Fibroblast of skin of abdomen (primary cell): ENCODE data around the gene AGPAT4.

Experiments used
- DNase-seq: peaks from one replicate; pipeline ENCODE4 v3.0.0-alpha.2; 2013

AGPAT4 gene

DNA sequence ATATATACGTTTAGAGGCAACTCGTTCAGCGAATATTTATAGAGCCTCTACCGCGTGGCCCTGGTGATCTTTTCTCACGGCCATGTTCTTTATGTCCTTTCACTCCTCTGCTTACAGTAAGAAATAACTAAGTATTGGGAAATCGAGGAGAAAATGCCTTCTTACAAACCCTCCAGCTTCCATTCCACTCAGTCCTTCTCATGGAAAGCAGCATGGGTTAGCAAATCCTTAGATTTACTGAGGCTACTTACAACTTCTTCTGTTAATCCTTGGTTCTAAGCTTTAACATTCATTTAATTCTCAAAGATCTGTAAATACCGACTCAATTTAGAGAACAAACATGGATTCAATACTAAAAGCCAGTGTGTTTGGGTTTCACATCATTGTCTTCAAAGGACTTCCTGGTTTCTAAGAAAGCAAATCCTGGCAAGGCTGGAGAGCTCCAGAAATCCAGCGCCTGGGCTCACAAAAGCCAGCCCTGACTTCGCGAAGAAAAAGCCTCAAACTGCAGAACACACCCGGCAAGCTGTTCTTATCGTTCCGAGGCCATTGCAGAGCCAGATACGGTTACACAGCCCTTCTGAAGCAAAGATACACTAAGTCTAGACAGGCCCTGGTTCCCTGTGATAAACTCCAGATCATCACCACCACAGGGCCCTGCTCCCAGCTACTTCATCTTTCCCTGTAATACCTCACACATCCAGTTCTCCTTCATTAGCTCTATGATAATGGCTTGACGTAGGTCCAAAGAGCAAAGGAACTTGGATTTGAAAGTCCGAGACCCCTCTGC is 19.2 kb downstream of the AGPAT4 start:
- DNase-seq = no peak

DNA sequence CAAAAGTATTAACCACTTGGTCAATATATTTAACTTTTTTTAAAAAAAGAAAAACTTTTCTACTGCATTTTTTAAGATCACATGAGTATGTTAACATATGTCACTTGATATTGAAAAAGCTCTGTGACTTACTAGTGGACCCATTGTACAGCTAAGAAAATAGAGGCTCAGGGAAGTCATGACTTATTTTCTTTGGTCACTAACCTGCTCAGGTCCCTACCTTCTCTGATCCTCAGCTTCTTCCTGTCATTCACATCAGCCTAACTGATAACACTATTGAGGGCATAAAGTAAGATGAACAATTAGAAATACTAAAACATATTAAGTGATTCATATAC is 19.8 kb downstream of the AGPAT4 start:
- no peak for DNase-seq

DNA sequence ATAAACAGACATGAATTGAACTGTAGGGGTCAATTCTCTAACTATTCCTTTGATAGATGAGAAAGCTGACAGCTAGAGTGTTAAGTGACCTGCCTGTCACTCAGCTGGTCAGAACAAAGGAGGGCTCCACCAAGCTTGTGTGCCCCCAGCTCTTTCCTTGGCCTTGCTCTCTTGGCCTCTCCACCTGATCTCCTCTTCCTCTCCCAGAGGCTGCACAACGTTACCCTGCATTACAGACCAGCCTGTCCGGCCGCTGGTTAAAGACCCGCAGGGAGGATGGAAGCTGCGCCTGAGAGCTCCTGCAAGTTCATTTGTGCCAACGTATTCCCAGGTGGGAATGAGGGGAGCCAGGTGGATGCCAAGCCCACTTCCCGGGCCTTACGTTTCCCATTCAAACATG is 22.5 kb downstream of the AGPAT4 start:
- DNase-seq = no peak

DNA sequence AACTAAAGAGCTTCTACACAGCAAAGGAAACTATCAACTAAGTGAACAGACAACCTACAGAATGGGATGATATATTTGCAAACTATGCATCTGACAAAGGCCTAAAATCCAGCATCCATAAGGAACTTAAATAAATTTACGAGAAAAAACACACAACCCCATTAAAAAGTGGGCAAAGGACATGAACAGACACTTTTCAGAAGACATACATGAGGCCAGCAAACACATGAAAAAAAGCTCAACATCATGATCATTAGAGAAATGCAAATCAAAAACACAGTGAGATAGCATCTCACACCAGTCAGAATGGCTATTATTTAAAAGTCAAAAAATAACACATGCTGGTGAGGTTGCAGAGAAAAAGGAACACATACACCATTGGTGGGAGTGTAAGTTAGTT is 24.5 kb downstream of the AGPAT4 start:
- DNase-seq = no peak

DNA sequence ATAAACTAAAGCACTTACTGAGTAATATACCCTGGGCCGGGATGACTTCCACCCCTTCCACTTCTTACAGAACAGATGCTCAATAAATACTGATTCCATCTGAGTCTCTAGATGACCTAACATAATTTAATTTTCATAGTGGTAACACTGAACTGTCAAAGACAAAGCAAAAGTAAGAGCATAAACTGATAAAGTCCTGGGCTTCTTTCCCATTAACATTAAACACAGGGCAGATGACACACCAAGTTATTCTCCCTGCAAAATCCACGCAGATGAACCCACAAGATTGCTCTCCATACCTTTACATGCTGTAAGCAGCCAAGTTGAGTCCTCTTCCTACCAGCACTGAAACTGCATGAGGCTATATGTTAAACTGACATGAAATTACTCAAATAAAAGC is 27.1 kb downstream of the AGPAT4 start:
- no peak for DNase-seq

DNA sequence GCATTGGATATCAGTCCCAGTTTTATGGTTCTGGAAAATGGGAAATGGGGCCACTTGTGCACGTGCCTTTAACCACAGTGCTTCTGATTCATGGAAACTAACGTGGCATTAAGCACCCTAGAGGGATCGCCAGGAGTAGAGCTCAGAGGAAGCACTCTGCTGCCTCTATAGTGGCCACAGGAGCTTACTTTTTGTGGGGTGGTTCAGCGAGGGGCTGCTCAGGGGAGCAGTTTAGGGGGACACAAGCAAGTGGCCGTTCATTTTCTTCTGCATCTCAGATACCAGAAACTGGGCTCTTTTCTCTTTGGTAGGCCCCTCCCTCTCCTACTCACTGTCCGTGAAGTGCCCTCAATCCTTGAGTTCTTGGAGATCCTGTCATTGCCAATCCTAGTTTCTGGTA is 28.5 kb downstream of the AGPAT4 start:
- no peak for DNase-seq

DNA sequence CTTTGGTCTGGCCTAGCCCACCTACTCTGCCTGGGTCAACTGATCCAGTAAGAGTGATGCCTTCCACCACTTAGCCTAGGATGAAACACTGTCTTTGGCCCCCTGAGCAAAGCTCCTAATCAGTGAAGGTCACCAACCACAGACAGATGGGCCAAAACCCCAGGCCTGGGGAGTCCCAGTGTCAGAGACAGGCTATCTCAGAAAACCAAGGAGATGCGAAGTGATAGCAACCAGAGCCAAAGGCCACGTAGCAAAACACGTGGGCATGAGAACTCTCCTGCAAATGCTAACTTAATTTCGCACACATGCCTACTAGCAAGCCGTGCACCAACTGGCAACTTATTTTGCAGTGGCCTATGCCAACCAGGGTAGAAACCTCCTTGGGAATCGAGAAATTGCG is 29.1 kb downstream of the AGPAT4 start:
- DNase-seq = no peak

DNA sequence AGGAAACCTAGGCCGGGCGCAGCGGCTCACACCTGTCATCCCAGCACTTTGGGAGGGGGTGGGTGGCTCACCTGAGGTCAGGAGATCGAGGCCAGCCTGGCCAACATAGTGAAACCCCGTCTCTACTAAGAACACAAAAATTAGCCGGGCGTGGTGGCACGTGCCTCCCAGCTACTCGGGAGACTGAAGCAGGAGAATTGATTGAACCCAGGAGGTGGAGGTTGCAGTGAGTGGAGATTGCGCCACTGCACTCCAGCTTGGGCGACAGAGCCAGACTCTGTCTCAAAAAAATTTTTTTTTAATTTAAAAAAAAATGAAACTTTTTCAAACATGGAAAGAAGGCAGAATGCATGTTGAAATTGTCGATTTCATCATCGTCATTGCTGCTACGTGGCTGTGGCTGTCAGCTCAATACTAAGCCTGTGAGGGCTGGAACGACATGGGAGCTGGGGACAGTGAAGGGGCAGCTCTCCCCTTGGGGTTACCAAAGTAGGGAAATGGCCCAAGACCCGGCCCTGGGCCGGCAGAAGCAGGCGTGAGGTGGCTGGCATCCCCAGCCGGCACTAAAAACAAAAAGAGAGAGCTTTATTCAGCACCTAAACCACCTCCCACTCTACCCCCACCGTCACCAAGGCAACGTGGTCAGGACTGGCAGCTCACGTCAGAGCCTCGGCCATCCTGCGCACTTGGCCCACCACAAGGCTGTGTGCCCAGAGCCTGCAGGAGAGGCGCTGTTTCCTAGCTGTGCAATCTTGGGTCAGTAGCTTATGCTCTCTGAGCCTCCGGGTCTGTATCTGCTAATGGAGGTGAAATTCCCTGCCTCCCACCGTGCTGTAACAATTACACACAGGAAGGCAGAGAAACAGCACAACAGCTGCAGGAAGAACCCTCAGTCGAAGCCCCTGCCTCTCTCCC is 30.8 kb downstream of the AGPAT4 start:
- DNase-seq = no peak

DNA sequence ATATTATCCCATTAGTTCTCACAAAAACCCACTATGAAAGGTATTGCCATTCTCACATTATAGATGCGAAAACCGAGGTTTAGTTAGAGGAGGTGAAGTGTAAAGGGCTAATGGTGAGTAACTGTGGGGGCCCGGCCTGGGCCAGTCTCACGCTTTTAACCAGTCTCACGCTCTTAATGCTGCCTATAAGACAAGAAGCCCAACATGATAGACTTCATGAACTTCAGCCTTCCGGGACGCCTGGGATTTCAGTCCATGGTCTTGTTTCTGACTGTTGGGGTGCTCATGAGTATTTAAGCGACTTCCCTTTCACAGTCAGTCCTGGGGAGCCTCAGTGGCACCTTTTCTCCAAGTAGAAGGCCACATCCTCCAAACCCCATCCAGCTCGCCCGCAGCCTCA is 31.7 kb downstream of the AGPAT4 start:
- DNase-seq = no peak

DNA sequence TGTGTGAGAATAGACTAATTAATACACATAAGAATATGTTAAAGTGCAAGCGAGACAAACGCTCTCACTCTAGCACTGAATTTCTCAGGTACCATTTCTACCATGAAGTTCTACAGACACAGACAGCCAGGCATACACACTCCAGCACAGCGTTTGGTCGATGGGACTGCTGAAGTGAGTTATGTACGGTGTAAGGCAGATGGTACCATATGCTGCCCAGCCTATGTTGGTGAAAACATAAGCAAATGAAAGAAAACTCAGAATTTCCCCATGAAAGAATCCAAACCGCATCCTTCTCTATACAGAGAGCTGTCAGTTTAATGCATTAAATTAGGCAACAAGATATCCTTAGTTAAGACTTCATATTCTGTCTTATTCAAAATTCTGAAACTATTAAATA is 34.9 kb downstream of the AGPAT4 start:
- DNase-seq = no peak

DNA sequence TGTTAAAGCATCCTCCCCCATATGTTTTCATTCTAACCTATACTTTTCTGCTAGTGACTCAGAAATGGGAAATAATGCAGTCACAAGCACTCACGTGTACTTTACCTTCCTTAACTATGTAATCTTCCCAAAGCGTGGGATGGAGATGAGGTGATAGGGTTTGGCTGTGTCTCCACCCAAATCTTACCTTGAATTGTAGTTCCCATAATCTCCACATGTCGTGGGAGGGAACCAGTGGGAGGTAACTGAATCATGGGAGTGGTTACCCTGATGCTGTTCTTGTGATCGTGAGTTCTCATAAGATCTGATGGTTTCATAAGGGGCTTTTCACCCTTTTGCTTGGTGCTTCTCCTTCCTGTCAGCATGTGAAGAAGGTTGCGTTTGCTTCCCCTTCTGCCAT is 35.4 kb downstream of the AGPAT4 start:
- no peak for DNase-seq

DNA sequence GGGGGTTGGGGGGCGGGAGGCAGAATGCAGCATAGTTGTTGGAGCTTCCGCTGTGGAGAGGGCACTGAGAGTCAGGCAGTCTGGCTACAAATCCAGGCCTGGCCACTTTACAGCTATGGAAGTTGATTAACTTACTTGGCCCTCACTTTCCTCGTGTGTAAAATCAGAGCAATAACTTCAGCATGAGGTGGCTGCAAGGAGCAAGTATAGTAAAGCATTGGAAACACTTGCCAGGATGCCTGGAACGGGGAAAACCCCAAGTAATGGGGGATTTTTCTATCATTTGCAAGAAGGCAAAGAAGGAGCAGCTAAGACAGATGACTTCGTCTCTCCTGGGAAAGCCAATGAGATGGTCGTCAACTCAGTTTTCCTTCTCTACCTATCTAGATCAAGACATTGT is 35.8 kb downstream of the AGPAT4 start:
- peak; percentile 60 for DNase-seq

DNA sequence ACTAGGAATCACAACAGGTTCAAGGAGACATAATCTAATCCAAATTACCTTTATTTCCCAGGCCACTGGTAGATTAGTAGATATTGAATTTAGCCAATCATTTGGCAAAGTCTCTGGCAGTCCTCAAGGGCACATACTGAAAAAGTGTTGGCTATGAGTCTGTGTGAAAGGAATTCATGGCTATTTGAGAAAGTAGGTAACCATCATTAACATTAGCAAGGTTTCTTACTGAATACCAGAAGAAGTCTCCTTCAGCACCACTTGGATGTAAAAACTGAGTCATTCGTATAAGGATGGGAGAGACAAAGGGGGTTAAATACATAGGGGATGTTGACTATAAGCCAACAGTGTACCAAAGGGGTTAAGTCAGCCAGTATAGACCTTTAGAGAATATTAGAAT is 36.7 kb downstream of the AGPAT4 start:
- DNase-seq = no peak

DNA sequence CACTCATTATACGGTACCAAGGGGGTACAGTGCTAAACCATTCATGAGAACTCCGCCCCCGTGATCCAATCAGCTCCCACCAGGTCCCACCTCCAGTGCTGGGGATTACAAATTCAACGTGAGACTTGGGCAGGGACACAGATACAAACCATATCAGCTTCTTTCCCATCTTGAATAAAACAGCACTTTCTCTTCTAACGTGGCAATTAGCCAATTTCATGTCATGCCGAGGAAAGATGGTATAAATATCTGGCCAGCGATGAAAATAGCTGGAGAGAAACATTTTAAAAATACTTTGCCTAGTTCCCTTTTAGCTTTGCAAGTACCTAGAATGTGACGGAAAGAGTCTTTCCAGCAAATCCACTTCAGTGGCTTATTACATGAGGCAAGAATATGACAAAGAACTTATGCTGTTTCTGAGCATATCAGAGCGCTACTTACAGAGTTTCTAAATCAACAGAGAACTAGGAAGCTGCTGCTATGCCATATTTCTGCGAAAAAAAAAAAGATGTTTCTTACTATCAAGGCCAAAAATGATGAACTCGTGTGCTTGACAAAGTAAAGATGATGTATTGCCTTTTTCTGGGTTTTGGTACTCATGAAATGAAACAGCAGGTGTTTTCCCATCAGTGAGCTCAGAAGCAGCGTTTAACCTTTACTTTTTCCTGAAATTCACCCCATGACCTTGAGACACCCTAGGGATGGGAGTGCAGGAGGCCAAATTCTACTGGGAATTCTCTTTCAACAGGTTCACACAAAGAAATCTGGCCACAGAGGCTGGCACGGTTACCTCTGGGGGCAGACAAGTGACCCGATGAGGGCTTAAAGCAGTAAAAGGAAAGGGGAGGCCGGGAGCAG is 37.9 kb downstream of the AGPAT4 start:
- no peak for DNase-seq

DNA sequence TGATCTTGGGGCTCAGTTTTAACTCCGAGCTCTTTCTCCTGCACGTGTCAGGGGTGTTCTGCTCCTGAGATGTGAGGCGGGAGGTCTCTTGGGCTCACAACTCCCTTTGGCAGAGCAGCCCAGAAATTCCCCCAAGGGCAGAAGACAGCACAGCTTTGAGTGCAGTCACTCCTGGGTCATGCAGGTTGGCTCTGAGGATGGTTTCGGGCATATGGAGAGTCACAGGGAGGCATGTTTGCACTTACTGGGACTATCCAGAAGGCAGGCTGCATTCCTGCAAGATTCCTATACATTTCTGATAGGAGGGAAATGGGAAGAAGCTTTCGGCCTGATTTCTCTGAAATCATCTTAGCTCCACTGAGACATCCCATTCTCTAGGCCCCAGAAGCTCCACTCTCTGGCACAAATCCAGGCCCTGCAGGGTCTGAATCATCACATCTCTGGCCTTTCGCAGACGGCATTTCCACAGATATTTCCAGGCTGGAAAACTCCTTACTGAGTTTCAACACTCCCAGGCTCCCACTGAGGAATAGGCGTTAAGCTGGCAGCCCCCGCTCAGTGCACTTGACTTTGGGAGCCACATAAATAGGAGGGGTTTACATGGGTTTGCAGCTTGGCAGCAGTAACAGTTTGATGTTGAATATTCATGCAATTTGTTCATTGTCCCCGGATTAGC is 39.7 kb downstream of the AGPAT4 start:
- DNase-seq = peak; percentile 95

DNA sequence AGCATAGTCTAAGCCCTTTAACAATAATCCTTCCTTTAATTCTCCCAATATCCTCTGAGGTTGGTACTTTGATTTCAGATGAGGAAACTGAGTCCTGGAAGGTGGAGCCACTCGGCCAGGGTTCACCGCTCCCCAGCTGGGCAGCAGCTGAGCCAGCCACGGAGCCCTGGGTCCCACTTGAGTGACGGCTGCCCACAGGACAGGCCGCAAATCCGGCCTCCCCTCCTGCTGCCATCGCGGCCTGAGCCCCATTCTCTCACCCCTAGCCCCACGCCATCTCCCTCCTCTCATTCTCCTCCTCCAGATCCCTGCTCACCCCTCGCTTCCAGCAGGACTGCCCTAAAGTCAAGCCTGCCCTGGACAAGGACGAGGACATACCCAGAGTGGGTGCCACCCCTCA is 41.4 kb downstream of the AGPAT4 start:
- no peak for DNase-seq

DNA sequence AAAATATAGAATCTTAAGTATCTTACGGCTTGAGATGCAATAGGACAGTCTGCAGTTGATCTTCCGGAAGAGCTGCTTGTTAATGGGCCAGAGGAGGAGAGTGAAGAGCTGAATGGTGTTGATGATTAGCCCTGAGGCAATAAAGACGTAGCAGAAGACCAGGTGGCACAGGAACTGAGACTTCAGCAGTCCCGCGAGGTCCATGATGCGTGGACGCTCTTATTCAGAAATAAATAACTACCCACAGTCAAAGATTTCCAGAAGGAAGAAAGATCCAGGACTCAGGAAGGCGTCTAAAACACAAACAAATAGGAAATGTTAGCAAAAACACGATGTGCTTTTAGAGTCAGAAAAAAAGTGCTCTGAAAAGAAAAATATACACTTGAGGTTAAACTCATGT is 41.9 kb downstream of the AGPAT4 start:
- no peak for DNase-seq

DNA sequence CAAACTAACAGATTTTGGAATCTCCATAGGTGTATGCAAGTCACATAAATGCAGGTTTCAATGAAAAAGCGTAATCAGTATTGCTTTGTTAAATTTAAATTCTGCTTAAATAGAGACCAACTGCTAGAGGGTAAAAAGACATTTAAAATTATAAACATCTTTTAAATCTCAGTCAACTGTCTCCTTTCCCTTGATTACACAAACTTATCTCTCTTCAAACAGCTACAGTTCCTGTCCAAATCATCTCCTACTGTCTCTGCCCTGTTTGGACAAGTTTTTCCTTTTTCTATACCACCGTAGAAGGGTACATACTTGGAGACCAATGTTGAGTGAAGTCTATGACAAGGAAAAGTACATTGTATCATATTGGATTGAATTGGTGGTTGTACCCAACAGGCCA is 43.5 kb downstream of the AGPAT4 start:
- no peak for DNase-seq

DNA sequence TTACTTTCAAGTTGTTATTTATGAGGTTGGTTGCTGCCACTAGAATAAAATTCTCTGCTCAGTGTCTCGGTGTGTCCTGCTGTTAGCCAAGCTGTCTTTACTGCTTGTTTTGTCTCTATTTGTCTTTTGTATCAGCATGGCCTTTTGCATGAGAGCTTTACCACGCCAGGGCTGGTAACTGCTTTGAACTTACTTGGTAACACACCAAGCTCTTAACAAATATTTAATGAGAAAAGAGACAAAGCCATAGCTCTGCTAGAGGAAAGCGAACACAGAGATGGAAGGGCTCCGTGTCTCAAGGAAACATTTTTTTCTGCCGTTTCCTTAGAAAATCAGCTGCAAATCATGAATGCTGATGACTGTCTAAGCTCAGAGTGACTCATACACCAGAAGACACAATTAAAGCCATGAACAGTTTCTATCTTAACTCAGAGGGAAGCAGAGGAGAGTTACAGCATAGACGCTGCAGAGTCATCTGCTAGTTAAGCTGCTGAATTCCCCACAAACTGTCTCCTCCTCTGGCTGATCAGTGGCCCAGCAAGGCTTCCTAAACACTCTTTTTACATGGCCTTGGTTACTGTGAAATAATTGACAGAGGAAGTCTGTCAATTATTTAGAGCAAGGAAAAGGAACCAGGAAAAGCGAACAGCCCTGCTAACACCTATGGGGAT is 44.8 kb downstream of the AGPAT4 start:
- peak; percentile 93 for DNase-seq

DNA sequence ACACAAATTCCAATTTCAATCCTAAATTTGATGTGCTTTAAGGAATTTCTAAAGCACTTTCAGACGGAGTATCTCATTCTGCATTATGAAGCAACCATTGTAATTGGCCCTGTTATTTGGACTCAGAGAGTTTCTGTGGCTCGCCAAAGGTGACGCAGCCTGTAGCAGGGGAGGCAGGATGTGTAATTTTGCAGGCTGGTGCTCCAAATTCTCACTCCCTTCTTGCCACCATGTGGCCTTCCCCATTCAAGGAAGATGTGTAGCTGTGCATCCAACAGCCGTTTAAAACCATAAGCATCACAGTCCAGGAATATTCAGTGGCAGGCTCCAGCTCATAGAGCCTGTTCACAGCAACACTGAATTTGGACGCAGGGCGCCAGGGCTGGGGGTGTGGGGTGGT is 45.8 kb downstream of the AGPAT4 start:
- DNase-seq = no peak

DNA sequence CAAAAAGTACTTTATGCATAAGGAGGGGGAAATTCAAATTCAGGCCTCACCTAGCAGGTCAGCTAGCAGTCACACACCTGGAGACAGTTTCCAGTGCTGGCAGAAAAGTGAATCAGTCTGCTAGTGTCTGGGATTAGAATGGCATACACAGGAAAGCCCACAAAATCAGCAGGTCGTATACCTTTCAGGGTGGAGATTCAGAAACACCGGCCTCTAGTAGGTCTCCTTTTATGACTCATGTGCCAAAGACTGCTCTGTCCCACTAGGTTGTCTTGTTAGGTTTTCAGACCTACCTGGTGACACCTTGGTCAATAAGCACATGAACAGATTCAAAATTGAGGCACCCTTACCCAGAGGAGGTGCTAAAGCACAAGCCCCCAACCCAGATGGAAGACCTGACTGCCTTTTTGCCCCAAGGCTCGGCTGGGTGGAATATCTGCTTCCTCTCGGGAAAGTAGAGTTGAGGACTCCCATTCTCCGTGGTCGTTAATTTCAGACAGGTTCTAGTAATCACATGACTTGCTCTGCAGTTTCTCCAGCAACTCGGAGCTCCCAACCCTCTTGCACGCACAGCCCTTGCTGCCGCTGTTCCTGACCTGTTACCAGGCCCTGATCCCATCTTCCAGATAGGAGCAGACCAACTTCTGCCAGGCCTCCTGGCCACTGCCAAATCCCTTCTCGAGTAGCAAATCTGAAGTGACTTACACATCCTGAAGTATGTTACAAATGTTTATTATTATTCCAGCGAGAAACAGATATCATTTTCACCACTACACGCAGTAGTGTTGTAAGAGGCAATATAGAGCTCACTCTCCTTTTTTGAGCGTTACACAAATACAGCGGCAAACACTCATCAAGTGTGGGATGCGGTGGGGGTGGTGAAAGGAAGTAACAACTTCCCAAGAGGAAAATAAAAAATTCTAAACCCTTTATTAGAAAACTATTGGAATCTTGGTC is 46.6 kb downstream of the AGPAT4 start:
- no peak for DNase-seq
